Endometrial microvascular endothelial cells (primary cell): ENCODE data around the gene DIAPH2. TPM values are rescaled to one million over a fixed set of nuclear protein-coding genes. Genes with fewer than 3 reads are reported as not detected.

ENCODE experiments used
- in situ Hi-C: cut with HindIII; loops from 2 replicates; pipeline ENCODE4 v1.10.0; 2017; ENCODE audit warnings: low sequenced_read_pairs, low pct_unique_long_range_greater_than_20kb; ENCODE audit errors: inconsistent ontology term
- total RNA-seq: library from RNA; depleted of rRNA; stranded (reverse); fragments of >200 nt; gene quantifications from one replicate; pipeline ENCODE4 v1.2.3, GENCODE V29; 2015; ENCODE audit errors: inconsistent ontology term

The DIAPH2 gene
- total RNA-seq, 1 donor from 2014 or later, result 13.3 TPM

- in situ Hi-C loops, result no loop called here
Observed at GRCh38 chrX:97311066-97311778, 626.6 kb downstream of the DIAPH2 start.

GRCh38 chrX:97314345-97314744 lies 629.7 kb downstream of the DIAPH2 start:
- in situ Hi-C loops, result no loop called here

GRCh38 chrX:97315939-97316338 lies 631.3 kb downstream of the DIAPH2 start:
- in situ Hi-C loops, result no loop called here

GRCh38 chrX:97320305-97320704 lies 635.7 kb downstream of the DIAPH2 start:
- in situ Hi-C loops, result no loop called here

- in situ Hi-C loops, result no loop called here
Observed at GRCh38 chrX:97322401-97322800, 637.8 kb downstream of the DIAPH2 start.

GRCh38 chrX:97326456-97326855 lies 641.8 kb downstream of the DIAPH2 start:
- in situ Hi-C loops, result no loop called here

- in situ Hi-C loops, result no loop called here
Observed at GRCh38 chrX:97328853-97329390, 644.3 kb downstream of the DIAPH2 start.

- in situ Hi-C loops, result no loop called here
Observed at GRCh38 chrX:97330151-97330550, 645.5 kb downstream of the DIAPH2 start.

GRCh38 chrX:97332963-97333362 lies 648.3 kb downstream of the DIAPH2 start:
- in situ Hi-C loops, result no loop called here

- in situ Hi-C loops, result no loop called here
Observed at GRCh38 chrX:97334850-97335249, 650.2 kb downstream of the DIAPH2 start.

GRCh38 chrX:97344724-97345123 lies 660.1 kb downstream of the DIAPH2 start:
- in situ Hi-C loops, result no loop called here

- in situ Hi-C loops, result no loop called here
Observed at GRCh38 chrX:97358941-97359340, 674.3 kb downstream of the DIAPH2 start.

- in situ Hi-C loops, result no loop called here
Observed at GRCh38 chrX:97363843-97364242, 679.2 kb downstream of the DIAPH2 start.

GRCh38 chrX:97366237-97366636 lies 681.6 kb downstream of the DIAPH2 start:
- in situ Hi-C loops, result no loop called here

GRCh38 chrX:97367125-97367524 lies 682.5 kb downstream of the DIAPH2 start:
- in situ Hi-C loops, result no loop called here

GRCh38 chrX:97369947-97370346 lies 685.3 kb downstream of the DIAPH2 start:
- in situ Hi-C loops, result no loop called here

- in situ Hi-C loops, result no loop called here
Observed at GRCh38 chrX:97372001-97372766, 687.5 kb downstream of the DIAPH2 start.

- in situ Hi-C loops, result no loop called here
Observed at GRCh38 chrX:97374266-97374665, 689.6 kb downstream of the DIAPH2 start.

GRCh38 chrX:97380200-97380599 lies 695.6 kb downstream of the DIAPH2 start:
- in situ Hi-C loops, result no loop called here

- in situ Hi-C loops, result no loop called here
Observed at GRCh38 chrX:97384685-97385084, 700.0 kb downstream of the DIAPH2 start.
